Retina (tissue), 1 donor: ENCODE data around the gene C22orf15.

Source experiments
- DNase-seq: peaks from one replicate; pipeline ENCODE4 v3.0.0-alpha.2; 2016

The C22orf15 gene

GRCh38 chr22:23773483-23774113 lies 10.8 kb downstream of the C22orf15 start:
- DNase-seq, result no peak

- no peak for DNase-seq
Observed at GRCh38 chr22:23774114-23774921, 11.5 kb downstream of the C22orf15 start.

- DNase-seq, result no peak
Observed at GRCh38 chr22:23774922-23775436, 12.2 kb downstream of the C22orf15 start.

GRCh38 chr22:23775779-23776375 lies 13.1 kb downstream of the C22orf15 start:
- DNase-seq, result no peak

- DNase-seq, result no peak
Observed at GRCh38 chr22:23777776-23778576, 15.2 kb downstream of the C22orf15 start.

GRCh38 chr22:23778577-23778900 lies 15.7 kb downstream of the C22orf15 start:
- no peak for DNase-seq

GRCh38 chr22:23779083-23779482 lies 16.3 kb downstream of the C22orf15 start:
- no peak for DNase-seq

- no peak for DNase-seq
Observed at GRCh38 chr22:23779731-23780130, 16.9 kb downstream of the C22orf15 start.

- DNase-seq, result no peak
Observed at GRCh38 chr22:23780146-23780748, 17.5 kb downstream of the C22orf15 start.

GRCh38 chr22:23781065-23781464 lies 18.3 kb downstream of the C22orf15 start:
- peak; percentile 37 for DNase-seq

- no peak for DNase-seq
Observed at GRCh38 chr22:23781511-23782183, 18.9 kb downstream of the C22orf15 start.

- DNase-seq, result no peak
Observed at GRCh38 chr22:23782252-23782651, 19.5 kb downstream of the C22orf15 start.

GRCh38 chr22:23782703-23783102 lies 19.9 kb downstream of the C22orf15 start:
- no peak for DNase-seq

- DNase-seq, result no peak
Observed at GRCh38 chr22:23783265-23784150, 20.7 kb downstream of the C22orf15 start.

- no peak for DNase-seq
Observed at GRCh38 chr22:23784215-23784732, 21.5 kb downstream of the C22orf15 start.

- DNase-seq, result no peak
Observed at GRCh38 chr22:23786261-23786710, 23.5 kb downstream of the C22orf15 start.

GRCh38 chr22:23786752-23787599 lies 24.2 kb downstream of the C22orf15 start, which contains the start of gene SMARCB1:
SMARCB1 (plus strand) TSS chr22:23786966; CDS start chr22:23787170, 204 bp downstream.
- DNase-seq, result peak; percentile 97

- DNase-seq, result no peak
Observed at GRCh38 chr22:23787600-23787896, 24.8 kb downstream of the C22orf15 start.

- DNase-seq, result no peak
Observed at GRCh38 chr22:23787910-23788309, 25.1 kb downstream of the C22orf15 start.

GRCh38 chr22:23789121-23789520 lies 26.3 kb downstream of the C22orf15 start:
- no peak for DNase-seq
